ENCODE results near the gene PPP2R1B. TPM values are rescaled to one million over a fixed set of nuclear protein-coding genes. Genes with fewer than 3 reads are reported as not detected.

PPP2R1B gene
- polyA plus RNA-seq, 1 donor (not counting 4 experiments of a cell fraction or from before 2014, with no cell fraction given): 33.6 TPM

DNA sequence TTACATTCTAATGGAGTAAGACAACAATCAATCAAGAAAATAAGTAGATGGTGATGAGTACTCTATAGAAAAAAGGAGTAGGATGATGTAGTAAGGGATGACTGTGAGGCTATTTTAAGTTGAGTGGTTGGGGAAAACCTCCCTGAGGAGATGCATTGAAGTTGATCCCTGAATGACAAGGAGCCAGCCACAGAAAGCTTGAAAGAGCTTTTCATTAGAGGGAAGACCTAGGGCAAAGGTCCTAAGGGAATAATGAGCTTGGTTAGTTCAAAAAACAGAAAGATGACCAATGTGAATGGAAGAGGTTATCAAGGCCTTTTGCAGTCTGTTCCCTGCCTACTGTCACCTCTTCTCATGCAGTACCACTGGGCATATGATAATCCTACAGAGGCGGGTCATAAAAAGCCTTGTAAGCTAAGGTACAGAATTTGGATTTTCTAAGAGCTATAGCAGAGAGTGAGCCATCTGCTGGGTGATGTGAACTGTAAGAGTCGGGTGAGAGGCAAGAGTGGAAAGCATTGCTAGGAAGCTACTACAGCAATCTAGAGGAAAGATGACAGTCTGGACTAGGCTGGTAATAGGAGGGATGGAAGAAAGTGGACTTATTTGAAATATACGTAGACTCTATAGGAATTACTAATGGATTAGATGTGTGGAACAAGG, 3.1 kb downstream of the PPP2R1B start:
- Histone ChIP-seq H3K9me3 (ENCODE audit: control insufficient read depth, low read depth, low read length) (no peaks in the 10 kb centered on the region), H3K27me3 (ENCODE audit: control insufficient read depth, extremely low read depth, insufficient read depth, low read length) (no peaks in the 10 kb centered on the region), H3K9me1 (ENCODE audit: control insufficient read depth, extremely low read depth, insufficient read depth, low read length) (no peaks in the 10 kb centered on the region), H3K27ac (ENCODE audit: control insufficient read depth, insufficient read depth, low read length) (no peak overlapping the region), H4K20me1 (ENCODE audit: control insufficient read depth, extremely low read depth, insufficient read depth, low read length) (no peaks in the 10 kb centered on the region), H3K36me3 (ENCODE audit: control insufficient read depth in 2 of 2, extremely low read depth in 1 of 2, insufficient read depth in 2 of 2, low read length in 2 of 2) (peaks cover 10 to 28% of the 10 kb centered on the region in 2 experiments), H3K4me3 (ENCODE audit: control insufficient read depth in 2 of 3, extremely low read depth in 1 of 3, insufficient read depth in 2 of 3, low read depth in 1 of 3, low read length in 3 of 3) (no peak overlapping the region), H3K79me2 (ENCODE audit: control insufficient read depth, insufficient read depth, low read length) (peaks cover 23% of the 10 kb centered on the region), H3K4me1 (ENCODE audit: control insufficient read depth, extremely low read depth, insufficient read depth, low read length) (peaks cover 11% of the 10 kb centered on the region), H2AFZ (ENCODE audit: control insufficient read depth, low read length) (no peak overlapping the region), H3K9ac (ENCODE audit: control insufficient read depth, extremely low read depth, insufficient read depth, low read length) (no peak overlapping the region), H3K4me2 (ENCODE audit: control insufficient read depth, extremely low read depth, insufficient read depth, low read depth, low read length) (no peak overlapping the region)
- FAIRE-seq (no peak), DNase-seq (ENCODE audit: low read depth, low spot score) (no peak)
- TF ChIP-seq EZH2 (IDR thresholded peaks at IDR 0.05; ENCODE audit: low read length): no peak
- TF ChIP-seq, protein P1, sequence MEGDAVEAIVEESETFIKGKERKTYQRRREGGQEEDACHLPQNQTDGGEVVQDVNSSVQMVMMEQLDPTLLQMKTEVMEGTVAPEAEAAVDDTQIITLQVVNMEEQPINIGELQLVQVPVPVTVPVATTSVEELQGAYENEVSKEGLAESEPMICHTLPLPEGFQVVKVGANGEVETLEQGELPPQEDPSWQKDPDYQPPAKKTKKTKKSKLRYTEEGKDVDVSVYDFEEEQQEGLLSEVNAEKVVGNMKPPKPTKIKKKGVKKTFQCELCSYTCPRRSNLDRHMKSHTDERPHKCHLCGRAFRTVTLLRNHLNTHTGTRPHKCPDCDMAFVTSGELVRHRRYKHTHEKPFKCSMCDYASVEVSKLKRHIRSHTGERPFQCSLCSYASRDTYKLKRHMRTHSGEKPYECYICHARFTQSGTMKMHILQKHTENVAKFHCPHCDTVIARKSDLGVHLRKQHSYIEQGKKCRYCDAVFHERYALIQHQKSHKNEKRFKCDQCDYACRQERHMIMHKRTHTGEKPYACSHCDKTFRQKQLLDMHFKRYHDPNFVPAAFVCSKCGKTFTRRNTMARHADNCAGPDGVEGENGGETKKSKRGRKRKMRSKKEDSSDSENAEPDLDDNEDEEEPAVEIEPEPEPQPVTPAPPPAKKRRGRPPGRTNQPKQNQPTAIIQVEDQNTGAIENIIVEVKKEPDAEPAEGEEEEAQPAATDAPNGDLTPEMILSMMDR (optimal IDR thresholded peaks at IDR 0.05 in 1 of 3, IDR thresholded peaks at IDR 0.05 in 1 of 3, conservative IDR thresholded peaks at IDR 0.05 in 1 of 3; ENCODE audit: extremely low read depth in 1 of 3, insufficient read depth in 2 of 3, low read length in 3 of 3): peak in 1 of 3 experiments; percentile 17
- dilution Hi-C loops (cut with MboI; ENCODE audit: extremely low pct_ligation_motif_present, low sequenced_read_pairs): no loop called here

DNA sequence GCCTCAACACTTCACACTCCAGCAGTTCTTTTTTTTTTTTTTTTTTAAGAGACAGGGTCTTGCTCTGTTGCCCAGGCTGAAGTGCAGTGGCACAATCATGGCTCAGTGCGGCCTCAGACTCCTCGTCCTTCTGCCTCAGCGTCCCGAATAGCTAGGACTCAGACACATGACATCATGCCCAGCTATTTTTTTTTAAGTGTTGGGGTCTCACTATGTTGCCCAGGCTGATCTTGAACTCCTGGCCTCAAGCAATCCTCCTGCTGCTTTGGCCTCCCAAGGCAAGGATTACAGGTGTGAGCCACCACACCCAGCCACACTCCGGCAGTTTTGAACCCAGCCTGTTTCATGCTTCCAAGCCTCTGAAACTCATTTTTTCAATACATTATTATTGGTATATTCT, 3.7 kb downstream of the PPP2R1B start:
- H3K36me3 ChIP-seq (ENCODE audit: control insufficient read depth in 2 of 2, extremely low read depth in 1 of 2, insufficient read depth in 2 of 2, low read length in 2 of 2): peaks cover 10 to 32% of the 10 kb centered on the region in 2 experiments
- H2AFZ ChIP-seq (ENCODE audit: control insufficient read depth, low read length): no peak overlapping the region
- no peaks in the 10 kb centered on the region for H4K20me1 ChIP-seq (ENCODE audit: control insufficient read depth, extremely low read depth, insufficient read depth, low read length)
- dilution Hi-C loops (cut with MboI; ENCODE audit: extremely low pct_ligation_motif_present, low sequenced_read_pairs): no loop called here
- H3K4me1 ChIP-seq (ENCODE audit: control insufficient read depth, extremely low read depth, insufficient read depth, low read length): peaks cover 11% of the 10 kb centered on the region
- no peaks in the 10 kb centered on the region for H3K27me3 ChIP-seq (ENCODE audit: control insufficient read depth, extremely low read depth, insufficient read depth, low read length)
- H3K4me2 ChIP-seq (ENCODE audit: control insufficient read depth, extremely low read depth, insufficient read depth, low read depth, low read length): no peak overlapping the region
- DNase-seq (ENCODE audit: low read depth, low spot score): no peak
- no peak overlapping the region for H3K4me3 ChIP-seq (ENCODE audit: control insufficient read depth in 2 of 3, extremely low read depth in 1 of 3, insufficient read depth in 2 of 3, low read depth in 1 of 3, low read length in 3 of 3)
- peaks cover 23% of the 10 kb centered on the region for H3K79me2 ChIP-seq (ENCODE audit: control insufficient read depth, insufficient read depth, low read length)
- no peak for FAIRE-seq
- H3K9ac ChIP-seq (ENCODE audit: control insufficient read depth, extremely low read depth, insufficient read depth, low read length): no peak overlapping the region
- no peak for TF ChIP-seq EZH2 (IDR thresholded peaks at IDR 0.05; ENCODE audit: low read length)
- TF ChIP-seq, protein P1 (optimal IDR thresholded peaks at IDR 0.05 in 1 of 3, IDR thresholded peaks at IDR 0.05 in 1 of 3, conservative IDR thresholded peaks at IDR 0.05 in 1 of 3; ENCODE audit: extremely low read depth in 1 of 3, insufficient read depth in 2 of 3, low read length in 3 of 3): no peak
- H3K27ac ChIP-seq (ENCODE audit: control insufficient read depth, insufficient read depth, low read length): no peak overlapping the region
- H3K9me1 ChIP-seq (ENCODE audit: control insufficient read depth, extremely low read depth, insufficient read depth, low read length): no peaks in the 10 kb centered on the region
- H3K9me3 ChIP-seq (ENCODE audit: control insufficient read depth, low read depth, low read length): no peaks in the 10 kb centered on the region
